K562 (cell line): ENCODE data around the gene CD248.

Experiments
- BHLHE40 ChIP-seq: IDR thresholded peaks from 2 replicates; pipeline ENCODE4 v1.6.1; 2011; ENCODE audit warnings: low read length, improper control_type of control experiment
- KLF16 ChIP-seq: IDR thresholded peaks from 2 replicates; pipeline ENCODE4 v1.6.1; 2016; ENCODE audit warnings: antibody characterized with exemption
- NEUROD1 ChIP-seq: fragments of 150-350 bp; IDR thresholded peaks from 2 replicates; pipeline ENCODE4 v1.6.1; 2014; ENCODE audit warnings: borderline replicate concordance, low read length, low read depth; ENCODE audit not compliant: partially characterized antibody
- RFX5 ChIP-seq: IDR thresholded peaks from 2 replicates; pipeline ENCODE4 v1.6.1; 2011; ENCODE audit warnings: low read depth, mild to moderate bottlenecking, improper control_type of control experiment, low read length
- SMAD1 ChIP-seq: fragments of 150-350 bp; IDR thresholded peaks from 2 replicates; pipeline ENCODE4 v1.6.1; 2014; ENCODE audit warnings: low read length, low read depth; ENCODE audit not compliant: partially characterized antibody
- TCF7L2 ChIP-seq: fragments of 150-350 bp; IDR thresholded peaks from 2 replicates; pipeline ENCODE4 v1.6.1; 2016; ENCODE audit warnings: low read depth, mild to moderate bottlenecking, low read length, moderate library complexity
- YBX1 ChIP-seq: fragments of 450-650 bp; IDR thresholded peaks from 2 replicates; pipeline ENCODE4 v1.7.1; 2016; ENCODE audit warnings: mild to moderate bottlenecking
- ZNF644 ChIP-seq: fragments of 200-800 bp; sonication (Bioruptor generic); IDR thresholded peaks from 2 replicates; pipeline ENCODE4 v1.6.1; 2016; ENCODE audit warnings: low read depth, missing genetic modification characterization, missing compliant biosample characterization
- TF ChIP-seq, protein P1 (sequence below): fragments of 250-450 bp; sonication (Bioruptor Pico); IDR thresholded peaks from 2 replicates; pipeline ENCODE4 v1.9.0; 2021; ENCODE audit warnings: mild to moderate bottlenecking
- TF ChIP-seq, protein P2 (sequence below): sonication (generic); formaldehyde crosslinking; IDR thresholded peaks from 2 replicates; pipeline ENCODE4 v1.9.0; 2022; ENCODE audit warnings: mild to moderate bottlenecking, missing genetic modification reagents
- TF ChIP-seq, protein P3 (sequence below), 3 experiments: IDR thresholded peaks in 2 of 3; conservative IDR thresholded peaks in 1 of 3; 2 replicates each; pipeline ENCODE4 v1.5.1; 2011 to 2012; ENCODE audit warnings: low read length in 3 of 3, mild to moderate bottlenecking in 3 of 3, control low read depth in 2 of 3, improper control_type of control experiment in 1 of 3, inconsistent platforms in 1 of 3, low read depth in 1 of 3, mixed read lengths in 1 of 3, moderate library complexity in 1 of 3; ENCODE audit not compliant: insufficient read depth in 2 of 3

DNA sequence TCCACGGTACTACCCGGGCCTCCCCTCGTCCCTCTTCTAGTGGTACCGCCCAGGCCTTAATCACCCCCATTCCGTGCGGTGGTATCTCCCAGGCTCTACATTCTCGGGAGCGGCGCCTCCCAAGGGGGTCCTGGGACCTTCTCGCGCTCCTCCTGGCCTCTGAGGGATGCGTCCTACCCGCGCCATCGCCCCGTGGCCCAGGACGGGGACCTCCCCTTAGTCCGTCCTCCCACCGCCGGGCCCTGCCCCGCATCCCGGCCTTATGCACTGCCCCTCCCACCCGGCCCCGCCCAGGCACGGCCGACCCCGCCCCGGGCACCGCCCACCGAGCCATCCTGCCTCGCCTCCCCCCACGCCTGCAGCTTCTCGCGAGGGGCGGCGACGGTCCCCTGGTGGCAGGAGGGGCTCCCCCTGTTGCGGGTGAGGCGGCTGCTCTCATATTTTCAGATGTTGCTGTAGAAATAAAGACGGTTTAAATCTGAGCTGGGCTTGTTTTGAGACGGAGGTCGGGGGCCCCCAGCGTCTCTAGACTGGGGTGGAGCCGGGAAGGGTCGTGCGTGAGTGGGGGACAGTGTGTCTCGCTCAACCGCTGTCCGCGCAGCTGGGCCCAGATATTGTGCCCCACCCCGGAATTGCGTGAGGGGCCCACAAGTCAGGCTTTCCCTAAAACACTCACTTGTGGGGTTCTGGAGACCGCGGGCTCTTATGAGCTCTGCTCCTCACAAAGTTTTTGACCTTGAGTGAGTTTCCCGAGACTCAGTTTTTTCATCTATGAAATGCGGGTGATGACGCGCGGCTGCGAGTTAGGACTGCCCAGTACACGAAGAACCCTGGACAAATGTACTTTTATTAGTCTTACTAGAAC is 49.2 kb downstream of the CD248 start:
- TF ChIP-seq ZNF644 (tag) (no peak), KLF16 (no peak), BHLHE40 (peak; percentile 66; the same call in 1 of the 2 replicates), NEUROD1 (no peak), TCF7L2 (peak; percentile 86), RFX5 (no peak), SMAD1 (no peak), YBX1 (no peak)
- TF ChIP-seq, protein P1, sequence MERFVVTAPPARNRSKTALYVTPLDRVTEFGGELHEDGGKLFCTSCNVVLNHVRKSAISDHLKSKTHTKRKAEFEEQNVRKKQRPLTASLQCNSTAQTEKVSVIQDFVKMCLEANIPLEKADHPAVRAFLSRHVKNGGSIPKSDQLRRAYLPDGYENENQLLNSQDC (CRISPR knock-in tag), result no peak
- TF ChIP-seq, protein P2, sequence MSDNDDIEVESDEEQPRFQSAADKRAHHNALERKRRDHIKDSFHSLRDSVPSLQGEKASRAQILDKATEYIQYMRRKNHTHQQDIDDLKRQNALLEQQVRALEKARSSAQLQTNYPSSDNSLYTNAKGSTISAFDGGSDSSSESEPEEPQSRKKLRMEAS (CRISPR knock-in tag), result 0 out of 2 replicates have a peak, but pooled peaks have one; percentile 16
- TF ChIP-seq, protein P3, sequence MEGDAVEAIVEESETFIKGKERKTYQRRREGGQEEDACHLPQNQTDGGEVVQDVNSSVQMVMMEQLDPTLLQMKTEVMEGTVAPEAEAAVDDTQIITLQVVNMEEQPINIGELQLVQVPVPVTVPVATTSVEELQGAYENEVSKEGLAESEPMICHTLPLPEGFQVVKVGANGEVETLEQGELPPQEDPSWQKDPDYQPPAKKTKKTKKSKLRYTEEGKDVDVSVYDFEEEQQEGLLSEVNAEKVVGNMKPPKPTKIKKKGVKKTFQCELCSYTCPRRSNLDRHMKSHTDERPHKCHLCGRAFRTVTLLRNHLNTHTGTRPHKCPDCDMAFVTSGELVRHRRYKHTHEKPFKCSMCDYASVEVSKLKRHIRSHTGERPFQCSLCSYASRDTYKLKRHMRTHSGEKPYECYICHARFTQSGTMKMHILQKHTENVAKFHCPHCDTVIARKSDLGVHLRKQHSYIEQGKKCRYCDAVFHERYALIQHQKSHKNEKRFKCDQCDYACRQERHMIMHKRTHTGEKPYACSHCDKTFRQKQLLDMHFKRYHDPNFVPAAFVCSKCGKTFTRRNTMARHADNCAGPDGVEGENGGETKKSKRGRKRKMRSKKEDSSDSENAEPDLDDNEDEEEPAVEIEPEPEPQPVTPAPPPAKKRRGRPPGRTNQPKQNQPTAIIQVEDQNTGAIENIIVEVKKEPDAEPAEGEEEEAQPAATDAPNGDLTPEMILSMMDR (IDR thresholded peaks at IDR 0.05 in 2 of 3, conservative IDR thresholded peaks at IDR 0.05 in 1 of 3; ENCODE audit: insufficient read depth in 2 of 3, low read depth in 1 of 3, low read length in 3 of 3), result peak in 1 of 3 experiments; percentile 12; a peak in 2 of 6 replicates
